Astrocyte of the cerebellum (primary cell): ENCODE measurements around the gene TMEM91.

ENCODE experiments used
- DNase-seq: peaks from one replicate; pipeline ENCODE4 v3.0.0-alpha.2; 2011; ENCODE audit warnings: low read depth
- H3K4me3 ChIP-seq: 2 replicates; pipeline ENCODE4 v1.5.1; 2011; ENCODE audit warnings: mild to moderate bottlenecking, low read depth, low read length, moderate library complexity
- in situ Hi-C: cut with HindIII; loops from 2 replicates; pipeline ENCODE4 v1.10.0; 2017; ENCODE audit warnings: low sequenced_read_pairs
- TF ChIP-seq, protein P1 (sequence below): IDR thresholded peaks from 2 replicates; pipeline ENCODE4 v1.5.1; 2012; ENCODE audit warnings: low read length, low read depth, moderate library complexity, mild to moderate bottlenecking; ENCODE audit errors: missing control alignments

The TMEM91 gene

DNA sequence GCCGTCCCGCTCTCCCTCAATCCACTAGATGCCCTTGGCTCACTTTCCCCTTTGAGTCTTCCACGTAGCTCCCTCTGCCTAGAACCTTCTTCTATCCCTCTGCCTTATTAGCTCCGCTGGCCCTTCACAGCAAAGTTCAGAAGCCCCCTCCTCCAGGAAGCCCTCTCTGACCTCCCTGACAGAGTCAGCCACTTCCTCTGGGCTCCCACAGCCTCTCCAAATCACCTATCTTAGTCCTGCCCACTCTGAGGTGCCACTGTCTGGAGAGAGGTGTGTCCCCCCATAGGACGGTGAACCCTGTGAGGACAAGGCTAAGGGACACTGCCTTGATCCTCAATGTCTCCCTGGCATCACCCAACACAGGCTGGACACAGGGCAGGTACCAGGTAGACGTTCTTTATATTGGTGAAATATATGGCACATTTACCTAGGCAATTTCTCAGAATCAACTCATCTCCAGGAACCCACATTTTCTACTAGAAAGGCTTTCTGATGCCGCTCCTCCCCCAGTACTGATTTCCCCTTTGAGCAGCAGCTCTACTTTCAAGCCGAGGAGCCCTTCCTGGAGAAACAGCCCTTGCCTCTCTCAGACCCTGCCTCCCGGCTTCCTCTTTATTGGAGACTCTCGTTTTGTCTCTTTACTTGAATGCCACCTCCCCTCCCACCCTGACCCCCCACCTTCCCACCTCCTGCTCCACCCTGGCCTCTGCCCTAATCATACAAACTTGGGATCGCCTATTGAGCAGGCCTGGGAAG is 19.2 kb upstream of the TMEM91 start:
- TF ChIP-seq, protein P1, sequence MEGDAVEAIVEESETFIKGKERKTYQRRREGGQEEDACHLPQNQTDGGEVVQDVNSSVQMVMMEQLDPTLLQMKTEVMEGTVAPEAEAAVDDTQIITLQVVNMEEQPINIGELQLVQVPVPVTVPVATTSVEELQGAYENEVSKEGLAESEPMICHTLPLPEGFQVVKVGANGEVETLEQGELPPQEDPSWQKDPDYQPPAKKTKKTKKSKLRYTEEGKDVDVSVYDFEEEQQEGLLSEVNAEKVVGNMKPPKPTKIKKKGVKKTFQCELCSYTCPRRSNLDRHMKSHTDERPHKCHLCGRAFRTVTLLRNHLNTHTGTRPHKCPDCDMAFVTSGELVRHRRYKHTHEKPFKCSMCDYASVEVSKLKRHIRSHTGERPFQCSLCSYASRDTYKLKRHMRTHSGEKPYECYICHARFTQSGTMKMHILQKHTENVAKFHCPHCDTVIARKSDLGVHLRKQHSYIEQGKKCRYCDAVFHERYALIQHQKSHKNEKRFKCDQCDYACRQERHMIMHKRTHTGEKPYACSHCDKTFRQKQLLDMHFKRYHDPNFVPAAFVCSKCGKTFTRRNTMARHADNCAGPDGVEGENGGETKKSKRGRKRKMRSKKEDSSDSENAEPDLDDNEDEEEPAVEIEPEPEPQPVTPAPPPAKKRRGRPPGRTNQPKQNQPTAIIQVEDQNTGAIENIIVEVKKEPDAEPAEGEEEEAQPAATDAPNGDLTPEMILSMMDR = no peak
- no peak for DNase-seq
- no peak overlapping the region for H3K4me3 ChIP-seq
- in situ Hi-C loops = no loop called here

DNA sequence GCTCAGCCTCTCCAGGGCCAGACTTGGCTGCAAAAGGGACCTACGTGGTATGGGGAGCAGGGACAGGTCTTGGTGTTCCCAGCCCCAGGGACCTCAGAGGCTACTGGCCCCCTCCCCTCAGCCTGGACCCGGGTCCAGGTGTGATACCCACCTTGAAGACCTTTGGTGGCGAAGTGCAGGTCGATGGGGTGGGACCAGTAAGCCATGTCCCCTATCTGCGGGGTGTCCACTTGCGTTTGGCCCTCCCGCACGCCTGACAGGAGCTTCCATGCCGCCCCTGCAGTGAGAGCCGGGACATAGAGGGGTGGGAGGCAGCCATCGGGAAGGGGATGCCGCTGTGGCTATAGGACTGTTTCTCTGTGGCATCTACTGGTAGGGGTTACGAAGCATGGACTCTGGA is 18.6 kb upstream of the TMEM91 start:
- H3K4me3 ChIP-seq = no peak overlapping the region
- no peak for DNase-seq
- TF ChIP-seq, protein P1 = no peak
- in situ Hi-C loops = no loop called here

DNA sequence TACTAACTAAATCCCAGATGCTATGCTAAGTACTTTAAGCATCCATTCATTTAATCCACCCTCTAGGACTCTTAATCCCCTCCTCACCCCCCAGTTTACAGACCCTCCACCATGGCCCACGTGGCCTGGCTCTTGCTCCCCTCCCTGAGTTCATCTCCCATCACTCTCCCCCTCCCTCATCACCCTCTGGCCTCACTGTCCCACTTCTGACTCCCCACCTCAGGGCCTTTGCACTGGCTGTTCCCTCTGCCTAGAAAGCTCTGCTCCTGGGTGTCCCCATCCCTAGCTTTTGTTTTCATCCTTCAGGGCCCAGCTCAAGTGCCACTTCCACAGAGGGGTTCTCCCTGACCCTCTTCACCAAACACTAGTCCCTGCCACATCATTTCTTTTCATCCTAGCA is 16.6 kb upstream of the TMEM91 start:
- in situ Hi-C loops = no loop called here
- TF ChIP-seq, protein P1 = no peak
- DNase-seq = no peak

DNA sequence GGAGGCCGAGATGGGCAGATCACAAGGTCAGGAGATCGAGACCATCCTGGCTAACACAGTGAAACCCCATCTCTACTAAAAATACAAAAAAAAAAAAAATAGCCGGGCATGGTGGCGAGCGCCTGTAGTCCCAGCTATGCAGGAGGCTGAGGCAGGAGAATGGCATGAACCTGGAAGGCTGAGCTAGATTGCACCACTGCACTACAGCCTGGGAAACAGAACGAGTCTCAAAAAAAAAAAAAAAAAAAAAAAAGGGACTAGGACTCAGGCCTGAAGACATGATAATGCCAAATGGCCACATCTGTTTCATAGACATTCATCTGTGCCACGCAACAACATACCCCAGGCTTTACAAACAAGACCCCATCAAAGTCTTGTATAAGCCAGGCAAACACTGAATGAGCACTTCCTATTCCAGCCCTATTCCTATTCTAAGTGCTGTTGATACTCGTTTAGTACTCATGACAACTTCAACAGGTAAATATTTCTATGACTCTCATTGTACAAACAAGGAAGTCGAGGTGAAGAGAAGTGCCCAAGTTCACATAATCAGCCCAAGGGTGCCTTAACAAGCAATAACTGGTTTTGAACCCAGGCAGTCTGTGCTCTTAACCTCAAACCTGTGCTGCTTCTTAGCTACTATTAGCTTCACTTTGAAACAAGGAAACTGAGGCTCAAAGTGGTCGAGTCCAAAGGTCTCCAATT is 14.0 kb upstream of the TMEM91 start:
- TF ChIP-seq, protein P1 = no peak
- in situ Hi-C loops = no loop called here
- no peak for DNase-seq
- H3K4me3 ChIP-seq = no peak overlapping the region

More for the DNA sequence above, 16.6 kb upstream of the TMEM91 start:
- no peak overlapping the region for H3K4me3 ChIP-seq

DNA sequence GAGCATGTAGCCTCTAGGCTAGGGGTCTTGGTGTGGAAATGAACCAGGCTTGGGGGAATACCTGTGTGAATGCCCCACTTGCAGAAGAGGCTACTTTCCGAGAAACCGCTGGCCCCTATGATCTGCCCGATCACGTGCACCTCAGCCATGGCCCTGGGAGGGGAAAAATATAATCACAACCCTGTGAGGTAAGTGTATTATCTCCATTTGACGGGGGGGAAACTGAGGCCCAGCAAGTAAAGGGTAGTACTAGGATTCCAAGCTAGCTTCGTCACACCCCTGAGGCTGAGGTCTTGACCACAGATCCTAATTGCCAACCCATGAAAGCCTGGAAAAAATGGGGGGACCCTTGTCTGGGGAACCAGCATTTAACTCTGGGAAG is 13.0 kb upstream of the TMEM91 start:
- no peak for DNase-seq
- in situ Hi-C loops = no loop called here
- H3K4me3 ChIP-seq = peak overlapping the region; percentile 65
- TF ChIP-seq, protein P1 = no peak

DNA sequence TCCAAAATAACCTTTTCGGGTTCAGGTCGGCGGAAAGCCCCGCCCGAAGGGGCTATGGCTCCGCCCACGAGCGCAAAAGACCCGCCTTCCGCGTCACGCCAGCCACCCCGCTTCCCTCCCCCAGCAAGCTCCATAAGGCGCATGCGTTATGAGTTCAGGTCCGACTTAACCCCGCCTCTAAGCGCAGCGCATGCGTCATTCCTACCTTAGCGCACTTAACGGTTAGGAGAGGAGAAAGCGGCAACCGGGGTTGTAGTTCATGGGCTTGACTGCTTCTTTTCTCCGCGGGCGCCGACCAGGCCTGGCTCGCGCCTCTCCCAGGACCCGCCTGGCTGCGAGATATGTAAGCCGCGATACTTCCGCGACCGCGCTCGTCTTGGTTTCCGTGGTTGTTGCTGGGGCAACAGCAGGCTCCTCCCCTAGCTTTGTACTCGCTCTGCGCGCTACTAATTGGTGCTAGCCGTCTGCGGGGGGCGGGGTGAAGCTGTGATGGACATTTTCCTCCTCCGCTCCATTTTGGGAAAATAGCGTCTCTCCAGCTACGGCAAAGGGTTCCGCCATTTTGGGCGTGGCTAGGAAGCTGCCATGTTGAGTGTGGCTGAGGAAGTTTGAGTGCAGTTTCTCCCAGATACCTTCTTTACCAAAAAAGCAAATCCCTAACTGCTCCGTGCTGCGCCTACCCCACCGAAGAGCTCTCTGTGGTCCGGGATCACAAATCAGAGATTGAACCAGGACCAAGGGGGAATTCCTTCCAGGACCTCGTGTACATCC is 12.4 kb upstream of the TMEM91 start, which contains the start of gene B9D2:
TSS of gene B9D2 (minus strand) at position 397 of the 771 bp plus-strand sequence. CDS start 630 bp downstream, outside the sequence.
- peak; percentile 96 for DNase-seq
- peak within 1 kb of the TSS; percentile 65 for H3K4me3 ChIP-seq
- TF ChIP-seq, protein P1 = no peak
- in situ Hi-C loops = no loop called here
